Erythroblast (primary cell): ENCODE measurements around the gene RTTN.

Experiments used
- GATA1 ChIP-seq: IDR thresholded peaks from 2 replicates; pipeline ENCODE4 v1.6.1; 2011; ENCODE audit warnings: low read depth, mild to moderate bottlenecking, control low read depth, low read length, moderate library complexity
- POLR2A ChIP-seq: IDR thresholded peaks from 2 replicates; pipeline ENCODE4 v1.6.1; 2011; ENCODE audit warnings: mild to moderate bottlenecking, low read length

DNA sequence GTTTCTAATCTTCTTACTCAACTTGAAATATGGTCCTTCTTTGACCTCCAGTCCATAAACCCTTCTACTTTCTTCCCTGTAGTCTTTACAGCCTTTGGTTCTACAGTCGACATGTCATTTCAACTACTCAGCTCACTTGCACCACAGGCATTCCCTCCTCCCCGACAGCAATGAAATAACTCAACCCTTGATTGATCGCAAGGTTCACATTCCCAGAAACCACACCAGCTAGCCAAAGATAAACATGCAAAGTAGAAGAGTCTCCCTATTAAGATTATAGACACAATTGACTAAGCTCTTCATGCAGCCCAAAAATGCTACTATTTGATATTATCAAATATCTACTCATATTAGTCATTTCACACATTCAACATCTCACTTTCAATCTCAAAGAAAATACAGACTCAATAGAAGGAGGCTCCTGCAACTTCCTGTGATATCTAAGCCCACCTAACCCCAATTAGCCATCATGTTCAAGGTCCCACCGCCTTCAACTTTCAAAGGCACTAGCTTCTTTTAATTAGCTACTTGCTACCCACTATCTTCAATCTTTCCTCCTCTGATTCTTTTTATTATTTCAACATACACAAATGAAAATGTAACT lies 50.8 kb downstream of the RTTN start:
- TF ChIP-seq POLR2A: no peak
- TF ChIP-seq GATA1: no peak
